ENCODE measurements around the gene THEM4. TPM values are rescaled to one million over a fixed set of nuclear protein-coding genes. Genes with fewer than 3 reads are reported as not detected.

The THEM4 gene
- total RNA-seq, 4 donors from 2014 or later: 28.5 to 32.5 (median 31.3) TPM

GRCh38 chr1:151940541-151940940 is 31.2 kb upstream of the THEM4 start:
- H3K36me3 ChIP-seq: no peaks in the 10 kb centered on the region
- DNase-seq: no peak
- peak overlapping the region in 2 of 3 donors; percentile 27 to 55 for H3K27ac ChIP-seq
- TF ChIP-seq CTCF (IDR thresholded peaks at IDR 0.05) (no peak), POLR2A (IDR thresholded peaks at IDR 0.05) (no peak)
- H3K4me3 ChIP-seq (replicated peaks in 1 of 3): no peak overlapping the region
- peaks cover 7 to 33% of the 10 kb centered on the region in 2 donors for H3K4me1 ChIP-seq
- H3K9me3 ChIP-seq: no peaks in the 10 kb centered on the region
- intact Hi-C loops (cut with DNase I): no loop called here
- H3K27me3 ChIP-seq: no peaks in the 10 kb centered on the region
- 67 to 76% methylated on average over 1 of the region's 1 CpG for WGBS, 2 donors

GRCh38 chr1:151939779-151940178 is 30.5 kb upstream of the THEM4 start:
- H3K27ac ChIP-seq: no peak overlapping the region
- H3K27me3 ChIP-seq: no peaks in the 10 kb centered on the region
- H3K36me3 ChIP-seq: no peaks in the 10 kb centered on the region
- intact Hi-C loops (cut with DNase I): no loop called here
- H3K9me3 ChIP-seq: no peaks in the 10 kb centered on the region
- 67 to 73% methylated on average over 1 of the region's 1 CpG for WGBS, 2 donors
- H3K4me1 ChIP-seq: peaks cover 7 to 27% of the 10 kb centered on the region in 2 donors
- TF ChIP-seq CTCF (IDR thresholded peaks at IDR 0.05) (no peak), POLR2A (IDR thresholded peaks at IDR 0.05) (no peak)
- no peak overlapping the region for H3K4me3 ChIP-seq (replicated peaks in 1 of 3)
- no peak for DNase-seq

- TF ChIP-seq CTCF (IDR thresholded peaks at IDR 0.05) (no peak), POLR2A (IDR thresholded peaks at IDR 0.05) (no peak)
- Histone ChIP-seq H3K36me3 (no peaks in the 10 kb centered on the region), H3K4me1 (peaks cover 7 to 21% of the 10 kb centered on the region in 2 donors), H3K27me3 (no peaks in the 10 kb centered on the region), H3K4me3 (replicated peaks in 1 of 3) (no peak overlapping the region), H3K9me3 (no peaks in the 10 kb centered on the region), H3K27ac (no peak overlapping the region)
- 85 to 91% methylated on average over 3 of the region's 3 CpGs for WGBS, 2 donors
- peak; percentile 20 to 32 for DNase-seq
- intact Hi-C loops (cut with DNase I): no loop called here
Observed at GRCh38 chr1:151939141-151939540, 29.8 kb upstream of the THEM4 start.

GRCh38 chr1:151936653-151937052 is 27.3 kb upstream of the THEM4 start:
- H3K27ac ChIP-seq: no peak overlapping the region
- no peak for TF ChIP-seq POLR2A (IDR thresholded peaks at IDR 0.05)
- no peak for TF ChIP-seq CTCF (IDR thresholded peaks at IDR 0.05)
- no peaks in the 10 kb centered on the region for H3K9me3 ChIP-seq
- H3K4me3 ChIP-seq (replicated peaks in 1 of 3): no peak overlapping the region
- no peak for DNase-seq
- no peaks in the 10 kb centered on the region for H3K36me3 ChIP-seq
- WGBS, 2 donors: 66 to 68% methylated on average over 7 of the region's 7 CpGs
- peaks cover 5 to 9% of the 10 kb centered on the region in 2 donors for H3K4me1 ChIP-seq
- intact Hi-C loops (cut with DNase I): no loop called here
- no peaks in the 10 kb centered on the region for H3K27me3 ChIP-seq

- 76 to 78% methylated on average over 2 of the region's 2 CpGs for WGBS, 2 donors
Observed at GRCh38 chr1:151935894-151936602, 26.7 kb upstream of the THEM4 start.

More at GRCh38 chr1:151935894-151936602, 26.7 kb upstream of the THEM4 start:
- no peaks in the 10 kb centered on the region for H3K9me3 ChIP-seq
- no peaks in the 10 kb centered on the region for H3K27me3 ChIP-seq
- peaks cover 0 to 3% of the 10 kb centered on the region in 2 donors for H3K4me1 ChIP-seq
- intact Hi-C loops (cut with DNase I): loop anchor here (2.0 kb wide), 1 partner anchor 65 kb away; no protein-coding TSS in a partner anchor
- H3K4me3 ChIP-seq (replicated peaks in 1 of 3): no peak overlapping the region
- H3K27ac ChIP-seq: no peak overlapping the region
- no peaks in the 10 kb centered on the region for H3K36me3 ChIP-seq
- DNase-seq: no peak
- TF ChIP-seq POLR2A (IDR thresholded peaks at IDR 0.05) (no peak), CTCF (IDR thresholded peaks at IDR 0.05) (no peak)
